GM08714 (cell line): ENCODE results near the gene ANKS1B.
"Not testable (repeated sequence)": the region's sequence is repeated elsewhere in the genome, so short reads cannot be mapped to it uniquely, and the experiment has no call there.

Experiments
- H3K4me3 ChIP-seq: fragments of 200-500 bp; sonication (Bioruptor generic); 2 replicates; pipeline ENCODE4 v1.5.1; 2014; ENCODE audit warnings: mild to moderate bottlenecking, low read length, inconsistent platforms
- ZNF274 ChIP-seq: IDR thresholded peaks from 2 replicates; pipeline ENCODE4 v1.6.1; 2012; ENCODE audit warnings: mild to moderate bottlenecking, low read depth, low read length

Gene ANKS1B

GRCh38 chr12:99265648-99266047, 719.1 kb downstream of the ANKS1B start:
- TF ChIP-seq ZNF274 = no peak
- no peak overlapping the region for H3K4me3 ChIP-seq

GRCh38 chr12:99261256-99261655, 723.5 kb downstream of the ANKS1B start:
- TF ChIP-seq ZNF274 = no peak
- no peak overlapping the region for H3K4me3 ChIP-seq

- no peak for TF ChIP-seq ZNF274
- H3K4me3 ChIP-seq = no peak overlapping the region
Observed at GRCh38 chr12:99260456-99260996, 724.2 kb downstream of the ANKS1B start.

GRCh38 chr12:99259040-99259934, 725.4 kb downstream of the ANKS1B start:
- TF ChIP-seq ZNF274 = no peak
- no peak overlapping the region for H3K4me3 ChIP-seq

GRCh38 chr12:99257672-99258071, 727.1 kb downstream of the ANKS1B start:
- no peak overlapping the region for H3K4me3 ChIP-seq
- TF ChIP-seq ZNF274 = no peak

GRCh38 chr12:99253068-99253467, 731.7 kb downstream of the ANKS1B start:
- no peak overlapping the region for H3K4me3 ChIP-seq
- no peak for TF ChIP-seq ZNF274

- no peak for TF ChIP-seq ZNF274
- H3K4me3 ChIP-seq = no peak overlapping the region
Observed at GRCh38 chr12:99250091-99250490, 734.6 kb downstream of the ANKS1B start.

- TF ChIP-seq ZNF274 = no peak
- H3K4me3 ChIP-seq = no peak overlapping the region
Observed at GRCh38 chr12:99249543-99249942, 735.2 kb downstream of the ANKS1B start.

- H3K4me3 ChIP-seq = not testable (repeated sequence)
Observed at GRCh38 chr12:99237907-99238538, 746.7 kb downstream of the ANKS1B start.

- no peak overlapping the region for H3K4me3 ChIP-seq
- no peak for TF ChIP-seq ZNF274
Observed at GRCh38 chr12:99235381-99235780, 749.4 kb downstream of the ANKS1B start.

GRCh38 chr12:99234702-99235101, 750.0 kb downstream of the ANKS1B start:
- H3K4me3 ChIP-seq = no peak overlapping the region
- TF ChIP-seq ZNF274 = no peak

- H3K4me3 ChIP-seq = no peak overlapping the region
- TF ChIP-seq ZNF274 = no peak
Observed at GRCh38 chr12:99232324-99232723, 752.4 kb downstream of the ANKS1B start.

- H3K4me3 ChIP-seq = no peak overlapping the region
- no peak for TF ChIP-seq ZNF274
Observed at GRCh38 chr12:99231031-99231430, 753.7 kb downstream of the ANKS1B start.

GRCh38 chr12:99224237-99224636, 760.5 kb downstream of the ANKS1B start:
- no peak for TF ChIP-seq ZNF274
- no peak overlapping the region for H3K4me3 ChIP-seq

- TF ChIP-seq ZNF274 = no peak
- H3K4me3 ChIP-seq = no peak overlapping the region
Observed at GRCh38 chr12:99223579-99223978, 761.2 kb downstream of the ANKS1B start.
